Measurements from ENCODE around the gene KIF22.

DNA sequence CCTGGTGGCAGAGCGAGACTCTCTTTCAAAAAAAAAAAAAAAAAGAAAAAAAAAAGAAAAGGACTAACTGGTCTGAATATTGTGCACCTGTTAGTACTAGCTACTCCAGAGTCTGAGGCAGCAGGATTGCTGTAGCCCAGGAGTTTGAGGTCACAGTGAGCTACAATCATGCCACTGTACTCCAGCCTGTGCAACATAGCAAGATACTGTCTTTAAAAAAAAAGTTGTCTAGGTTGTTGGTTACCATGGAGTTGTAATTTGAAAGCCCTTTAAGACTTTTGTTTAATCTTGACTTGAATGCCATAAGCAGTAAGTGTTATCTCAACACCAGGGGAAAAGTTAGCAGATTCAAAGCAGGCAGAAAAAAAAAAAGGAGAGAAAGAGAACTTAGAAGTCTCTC is 33.9 kb upstream of the KIF22 start:
- TF ChIP-seq, protein P1, sequence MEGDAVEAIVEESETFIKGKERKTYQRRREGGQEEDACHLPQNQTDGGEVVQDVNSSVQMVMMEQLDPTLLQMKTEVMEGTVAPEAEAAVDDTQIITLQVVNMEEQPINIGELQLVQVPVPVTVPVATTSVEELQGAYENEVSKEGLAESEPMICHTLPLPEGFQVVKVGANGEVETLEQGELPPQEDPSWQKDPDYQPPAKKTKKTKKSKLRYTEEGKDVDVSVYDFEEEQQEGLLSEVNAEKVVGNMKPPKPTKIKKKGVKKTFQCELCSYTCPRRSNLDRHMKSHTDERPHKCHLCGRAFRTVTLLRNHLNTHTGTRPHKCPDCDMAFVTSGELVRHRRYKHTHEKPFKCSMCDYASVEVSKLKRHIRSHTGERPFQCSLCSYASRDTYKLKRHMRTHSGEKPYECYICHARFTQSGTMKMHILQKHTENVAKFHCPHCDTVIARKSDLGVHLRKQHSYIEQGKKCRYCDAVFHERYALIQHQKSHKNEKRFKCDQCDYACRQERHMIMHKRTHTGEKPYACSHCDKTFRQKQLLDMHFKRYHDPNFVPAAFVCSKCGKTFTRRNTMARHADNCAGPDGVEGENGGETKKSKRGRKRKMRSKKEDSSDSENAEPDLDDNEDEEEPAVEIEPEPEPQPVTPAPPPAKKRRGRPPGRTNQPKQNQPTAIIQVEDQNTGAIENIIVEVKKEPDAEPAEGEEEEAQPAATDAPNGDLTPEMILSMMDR (IDR thresholded peaks at IDR 0.05): no peak
- no peak for TF ChIP-seq POLR2A (IDR thresholded peaks at IDR 0.05)
